GM12874 (cell line): ENCODE results near the gene CD72.

Experiments
- CTCF ChIP-seq: IDR thresholded peaks from 2 replicates; pipeline ENCODE4 v1.5.1; 2011; ENCODE audit warnings: low read depth, mild to moderate bottlenecking, control low read depth, low read length, moderate library complexity; ENCODE audit not compliant: insufficient read depth

CD72 gene

GRCh38 chr9:35618325-35618727 lies at the start of gene CD72:
Gene CD72, minus strand, starts transcription at chr9:35618413. Its CDS starts 110 bp downstream, at chr9:35618303.
- TF ChIP-seq CTCF = no peak

- no peak for TF ChIP-seq CTCF
Measured at GRCh38 chr9:35667939-35668338, 49.7 kb upstream of the CD72 start.

GRCh38 chr9:35666549-35666948 lies 48.3 kb upstream of the CD72 start:
- no peak for TF ChIP-seq CTCF

GRCh38 chr9:35666045-35666444 lies 47.8 kb upstream of the CD72 start:
- TF ChIP-seq CTCF = no peak

- no peak for TF ChIP-seq CTCF
Measured at GRCh38 chr9:35665471-35665818, 47.2 kb upstream of the CD72 start.

GRCh38 chr9:35664531-35665470 lies 46.6 kb upstream of the CD72 start, which contains the start of gene ARHGEF39:
Gene ARHGEF39, minus strand, starts transcription at chr9:35665195. Its CDS starts 26 bp downstream, at chr9:35665169.
- peak; percentile 53 for TF ChIP-seq CTCF

- TF ChIP-seq CTCF = no peak
Measured at GRCh38 chr9:35662437-35662836, 44.2 kb upstream of the CD72 start.
